ENCODE measurements around the gene JAKMIP1. TPM values are rescaled to one million over a fixed set of nuclear protein-coding genes. Genes with fewer than 3 reads are reported as not detected.

Gene JAKMIP1
- total and polyA plus RNA-seq, 5 donors from 2014 or later, result 18.7 to 39.7 (median 32.6) TPM

DNA sequence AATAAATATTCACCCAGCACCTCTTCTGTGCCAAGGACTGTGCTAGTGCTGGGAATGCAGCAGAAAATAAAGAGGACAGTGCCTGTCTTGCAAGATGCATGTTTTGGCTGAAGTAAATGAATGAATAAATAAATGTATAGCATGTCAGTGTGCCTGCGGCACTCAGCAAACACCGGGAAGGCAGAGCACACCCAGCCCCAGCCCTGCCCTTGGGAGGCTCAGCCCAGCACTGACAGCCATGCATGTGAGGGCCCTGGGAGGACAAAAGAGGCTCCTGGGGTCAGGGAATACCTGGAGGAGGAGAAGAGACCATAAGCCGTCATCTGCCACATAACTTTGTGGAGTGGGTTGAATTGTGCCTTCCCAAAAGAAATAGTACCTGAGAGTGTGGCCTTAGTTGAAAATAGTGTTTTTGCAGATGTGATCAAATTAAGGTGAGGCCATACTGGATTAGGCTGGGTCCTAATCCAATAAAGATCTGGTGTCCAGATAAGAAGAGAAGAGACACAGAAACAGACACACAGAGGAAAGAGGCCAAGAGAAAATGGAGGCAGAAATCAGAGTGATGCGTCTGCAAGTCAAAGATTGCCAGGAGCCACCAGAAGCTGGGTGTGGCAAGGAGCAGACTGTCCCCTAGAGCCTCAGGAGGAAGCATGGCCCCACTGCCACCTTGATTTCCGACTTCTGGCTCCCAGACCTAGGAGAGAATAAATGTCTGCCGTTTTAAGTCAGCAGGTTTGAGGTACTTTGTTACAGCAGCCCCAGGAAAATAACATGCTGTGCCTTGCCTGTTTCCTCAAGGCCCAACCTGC is 198.5 kb downstream of the JAKMIP1 start:
- Mint-ChIP-seq H3K27ac (no peak overlapping the region), H3K4me1 (peaks cover 0 to 5% (median under 1%) of the 10 kb centered on the region in 4 donors)
- no peaks in the 10 kb centered on the region for H3K4me1 ChIP-seq (ENCODE audit: control insufficient read depth, insufficient read depth, low read length, poor library complexity, severe bottlenecking)

DNA sequence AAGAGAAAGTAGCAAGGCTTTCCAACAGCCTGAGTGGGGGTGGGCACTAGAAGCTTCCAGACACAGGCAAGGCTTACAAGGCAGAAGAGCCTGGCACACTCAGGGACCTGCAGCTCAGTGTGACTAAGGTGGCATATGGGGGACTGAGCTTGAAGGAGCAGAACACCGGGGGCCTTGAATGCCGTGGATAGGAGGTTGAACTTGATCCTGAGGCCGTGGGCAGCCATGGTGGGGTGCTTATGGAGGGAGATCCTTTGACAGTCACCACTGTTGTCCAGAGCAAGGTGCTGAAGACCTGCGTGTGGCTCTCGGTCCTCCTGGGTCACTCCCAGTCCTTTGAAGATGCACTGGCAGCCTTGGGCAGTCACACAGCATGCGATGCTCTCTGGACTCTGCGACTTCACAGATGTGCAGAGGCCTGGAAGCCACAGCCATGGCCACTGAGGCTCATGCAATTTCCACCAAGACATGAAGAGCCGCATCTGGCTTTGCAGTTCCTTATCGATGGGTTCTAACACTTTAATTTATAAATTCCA is 200.5 kb downstream of the JAKMIP1 start:
- no peak for ATAC-seq (ENCODE audit: low read depth in 2 of 2)
- Mint-ChIP-seq H3K36me3 (no peaks in the 10 kb centered on the region), H3K9me3 (peaks cover 0 to 2% (median 0%) of the 10 kb centered on the region in 7 donors), H3K27ac (no peak overlapping the region), H3K4me3 (no peak overlapping the region), H3K27me3 (peaks cover 5% of the 10 kb centered on the region), H3K4me1 (peaks cover 0 to 5% (median 0%) of the 10 kb centered on the region in 4 donors)
- DNase-seq, result no peak
- Histone ChIP-seq H3K27me3 (ENCODE audit: control insufficient read depth, insufficient read depth, low read length) (no peaks in the 10 kb centered on the region), H3K36me3 (ENCODE audit: control insufficient read depth, insufficient read depth, low read length) (no peaks in the 10 kb centered on the region), H3K4me3 (ENCODE audit: low read depth, low read length) (no peak overlapping the region), H3K4me1 (ENCODE audit: control insufficient read depth, insufficient read depth, low read length, poor library complexity, severe bottlenecking) (no peaks in the 10 kb centered on the region), H3K9me3 (ENCODE audit: control insufficient read depth in 2 of 2, low read length in 2 of 2) (no peaks in the 10 kb centered on the region), H3K27ac (ENCODE audit: insufficient read depth, low read length, poor library complexity, severe bottlenecking) (no peak overlapping the region)

More for the DNA sequence above, 198.5 kb downstream of the JAKMIP1 start:
- H3K4me3 Mint-ChIP-seq, result no peak overlapping the region
- no peaks in the 10 kb centered on the region for H3K36me3 Mint-ChIP-seq
- Histone ChIP-seq H3K27me3 (ENCODE audit: control insufficient read depth, insufficient read depth, low read length) (no peaks in the 10 kb centered on the region), H3K9me3 (ENCODE audit: control insufficient read depth in 2 of 2, low read length in 2 of 2) (no peaks in the 10 kb centered on the region), H3K27ac (ENCODE audit: insufficient read depth, low read length, poor library complexity, severe bottlenecking) (no peak overlapping the region), H3K36me3 (ENCODE audit: control insufficient read depth, insufficient read depth, low read length) (no peaks in the 10 kb centered on the region), H3K4me3 (ENCODE audit: low read depth, low read length) (no peak overlapping the region)
- DNase-seq (no peak), ATAC-seq (ENCODE audit: low read depth in 2 of 2) (no peak)
- peaks cover 5% of the 10 kb centered on the region for H3K27me3 Mint-ChIP-seq
- H3K9me3 Mint-ChIP-seq, result peaks cover 0 to under 1% (median 0%) of the 10 kb centered on the region in 7 donors

- Histone ChIP-seq H3K9me3 (ENCODE audit: control insufficient read depth in 2 of 2, low read length in 2 of 2) (no peaks in the 10 kb centered on the region), H3K4me3 (ENCODE audit: low read depth, low read length) (no peak overlapping the region), H3K27ac (ENCODE audit: insufficient read depth, low read length, poor library complexity, severe bottlenecking) (no peak overlapping the region), H3K4me1 (ENCODE audit: control insufficient read depth, insufficient read depth, low read length, poor library complexity, severe bottlenecking) (no peaks in the 10 kb centered on the region), H3K27me3 (ENCODE audit: control insufficient read depth, insufficient read depth, low read length) (no peaks in the 10 kb centered on the region), H3K36me3 (ENCODE audit: control insufficient read depth, insufficient read depth, low read length) (no peaks in the 10 kb centered on the region)
- Mint-ChIP-seq H3K36me3 (no peaks in the 10 kb centered on the region), H3K27me3 (peaks cover 5% of the 10 kb centered on the region), H3K4me1 (peaks cover 0 to 5% (median 0%) of the 10 kb centered on the region in 4 donors), H3K9me3 (peaks cover 0 to 2% (median 0%) of the 10 kb centered on the region in 7 donors), H3K27ac (no peak overlapping the region), H3K4me3 (no peak overlapping the region)
- no peak for ATAC-seq (ENCODE audit: low read depth in 2 of 2)
- no peak for DNase-seq
Measured at GRCh38 chr4:5999356-5999755, 201.0 kb downstream of the JAKMIP1 start.

- H3K36me3 ChIP-seq (ENCODE audit: control insufficient read depth, insufficient read depth, low read length), result no peaks in the 10 kb centered on the region
- H3K4me1 ChIP-seq (ENCODE audit: control insufficient read depth, insufficient read depth, low read length, poor library complexity, severe bottlenecking), result no peaks in the 10 kb centered on the region
- H3K27me3 ChIP-seq (ENCODE audit: control insufficient read depth, insufficient read depth, low read length), result no peaks in the 10 kb centered on the region
- H3K36me3 Mint-ChIP-seq, result no peaks in the 10 kb centered on the region
- no peak overlapping the region for H3K4me3 ChIP-seq (ENCODE audit: low read depth, low read length)
- peak; percentile 33 to 56 (median 34) for DNase-seq
- no peaks in the 10 kb centered on the region for H3K9me3 ChIP-seq (ENCODE audit: control insufficient read depth in 2 of 2, low read length in 2 of 2)
- no peak overlapping the region for H3K4me3 Mint-ChIP-seq
- peak overlapping the region in 1 of 3 donors; percentile 52 for H3K27ac Mint-ChIP-seq
- H3K4me1 Mint-ChIP-seq, result peaks cover 0 to 5% (median 0%) of the 10 kb centered on the region in 4 donors
- ATAC-seq (ENCODE audit: low read depth in 2 of 2), result peak in 1 of 2 donors; percentile 51
- peaks cover 5% of the 10 kb centered on the region for H3K27me3 Mint-ChIP-seq
- peaks cover 0 to 2% (median 0%) of the 10 kb centered on the region in 7 donors for H3K9me3 Mint-ChIP-seq
- no peak overlapping the region for H3K27ac ChIP-seq (ENCODE audit: insufficient read depth, low read length, poor library complexity, severe bottlenecking)
Measured at GRCh38 chr4:5998333-5998936, 201.9 kb downstream of the JAKMIP1 start.

DNA sequence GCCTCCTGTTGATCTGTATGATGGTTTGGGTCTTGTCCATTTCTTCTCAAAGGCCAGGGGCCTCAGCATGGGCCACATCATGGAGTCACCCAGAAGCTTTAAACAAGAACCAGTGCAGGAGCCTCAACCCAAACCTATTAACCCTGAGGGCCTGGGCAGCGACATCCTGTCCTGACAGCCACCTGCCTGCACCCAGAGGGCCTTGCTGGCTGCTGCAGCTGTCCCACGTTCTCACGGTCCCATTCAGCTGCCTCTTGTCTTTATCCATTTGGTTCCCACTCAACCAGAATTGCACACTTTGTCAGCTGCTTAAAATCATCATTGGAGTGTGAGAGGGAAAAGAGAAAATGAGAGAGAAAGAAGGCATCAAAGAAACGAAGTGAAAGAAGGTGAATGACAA is 203.7 kb downstream of the JAKMIP1 start:
- H3K4me3 Mint-ChIP-seq, result no peak overlapping the region
- H3K27ac Mint-ChIP-seq, result no peak overlapping the region
- DNase-seq (no peak), ATAC-seq (ENCODE audit: low read depth in 2 of 2) (no peak)
- H3K27ac ChIP-seq (ENCODE audit: insufficient read depth, low read length, poor library complexity, severe bottlenecking), result no peak overlapping the region
- no peaks in the 10 kb centered on the region for H3K4me1 ChIP-seq (ENCODE audit: control insufficient read depth, insufficient read depth, low read length, poor library complexity, severe bottlenecking)
- no peaks in the 10 kb centered on the region for H3K36me3 Mint-ChIP-seq
- peaks cover 5% of the 10 kb centered on the region for H3K27me3 Mint-ChIP-seq
- peaks cover 0 to 5% (median 0%) of the 10 kb centered on the region in 4 donors for H3K4me1 Mint-ChIP-seq
- no peak overlapping the region for H3K4me3 ChIP-seq (ENCODE audit: low read depth, low read length)
- no peaks in the 10 kb centered on the region for H3K36me3 ChIP-seq (ENCODE audit: control insufficient read depth, insufficient read depth, low read length)
- no peaks in the 10 kb centered on the region for H3K9me3 ChIP-seq (ENCODE audit: control insufficient read depth in 2 of 2, low read length in 2 of 2)
- peaks cover 0 to 2% (median 0%) of the 10 kb centered on the region in 7 donors for H3K9me3 Mint-ChIP-seq
- H3K27me3 ChIP-seq (ENCODE audit: control insufficient read depth, insufficient read depth, low read length), result no peaks in the 10 kb centered on the region

DNA sequence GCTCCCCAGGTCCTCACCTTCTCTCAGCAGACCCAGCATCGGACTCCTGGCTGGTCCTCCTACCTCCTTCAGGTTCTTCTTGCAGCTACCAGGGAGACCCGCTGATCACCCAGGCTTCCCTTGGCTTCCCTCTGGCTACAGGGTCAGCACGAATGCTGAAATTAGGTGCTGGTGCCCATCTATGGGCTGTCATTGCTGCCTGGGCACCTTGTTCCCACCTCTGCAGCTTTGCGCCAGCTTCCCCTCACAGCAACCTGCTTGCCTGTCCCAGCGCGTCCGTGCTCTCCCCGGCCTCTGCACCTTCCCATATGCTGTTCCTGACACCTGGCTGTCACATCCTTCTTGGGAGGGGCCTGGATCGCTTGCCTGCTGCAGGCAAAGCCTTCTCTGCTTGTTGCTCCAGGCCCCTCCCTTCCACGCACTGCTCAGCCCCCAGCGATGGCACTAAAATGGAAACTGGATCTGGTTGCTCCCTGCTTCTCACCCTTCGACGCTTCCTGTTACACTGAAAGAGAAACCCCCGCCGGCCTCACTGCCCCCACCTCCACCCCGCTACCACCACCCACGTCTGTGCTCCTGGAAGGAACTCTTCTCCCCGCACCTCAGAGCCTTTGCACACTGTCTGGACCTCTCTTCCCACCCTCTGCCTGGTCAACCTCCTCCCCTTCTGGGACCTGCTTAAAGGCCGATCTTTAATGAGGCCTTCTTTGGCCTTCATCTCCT is 204.3 kb downstream of the JAKMIP1 start:
- DNase-seq, result no peak
- Mint-ChIP-seq H3K4me1 (peaks cover 0 to 5% (median 0%) of the 10 kb centered on the region in 4 donors), H3K4me3 (no peak overlapping the region), H3K27ac (no peak overlapping the region), H3K27me3 (peaks cover 5% of the 10 kb centered on the region), H3K36me3 (no peaks in the 10 kb centered on the region), H3K9me3 (peaks cover 0 to 2% (median 0%) of the 10 kb centered on the region in 7 donors)
- Histone ChIP-seq H3K27me3 (ENCODE audit: control insufficient read depth, insufficient read depth, low read length) (no peaks in the 10 kb centered on the region), H3K4me3 (ENCODE audit: low read depth, low read length) (no peak overlapping the region), H3K36me3 (ENCODE audit: control insufficient read depth, insufficient read depth, low read length) (no peaks in the 10 kb centered on the region), H3K27ac (ENCODE audit: insufficient read depth, low read length, poor library complexity, severe bottlenecking) (no peak overlapping the region), H3K9me3 (ENCODE audit: control insufficient read depth in 2 of 2, low read length in 2 of 2) (no peaks in the 10 kb centered on the region), H3K4me1 (ENCODE audit: control insufficient read depth, insufficient read depth, low read length, poor library complexity, severe bottlenecking) (no peaks in the 10 kb centered on the region)
- ATAC-seq (ENCODE audit: low read depth in 2 of 2), result no peak

GRCh38 chr4:5993876-5994811 is 206.2 kb downstream of the JAKMIP1 start:
- no peaks in the 10 kb centered on the region for H3K4me1 ChIP-seq (ENCODE audit: control insufficient read depth, insufficient read depth, low read length, poor library complexity, severe bottlenecking)
- ATAC-seq (ENCODE audit: low read depth in 2 of 2) (no peak), DNase-seq (no peak)
- no peaks in the 10 kb centered on the region for H3K9me3 ChIP-seq (ENCODE audit: control insufficient read depth in 2 of 2, low read length in 2 of 2)
- H3K4me3 Mint-ChIP-seq, result no peak overlapping the region
- peaks cover 0 to 4% (median 0%) of the 10 kb centered on the region in 7 donors for H3K9me3 Mint-ChIP-seq
- no peak overlapping the region for H3K27ac ChIP-seq (ENCODE audit: insufficient read depth, low read length, poor library complexity, severe bottlenecking)
- no peaks in the 10 kb centered on the region for H3K36me3 ChIP-seq (ENCODE audit: control insufficient read depth, insufficient read depth, low read length)
- peaks cover 0 to 5% (median 0%) of the 10 kb centered on the region in 4 donors for H3K4me1 Mint-ChIP-seq
- H3K4me3 ChIP-seq (ENCODE audit: low read depth, low read length), result no peak overlapping the region
- peaks cover 2% of the 10 kb centered on the region for H3K27me3 Mint-ChIP-seq
- H3K36me3 Mint-ChIP-seq, result no peaks in the 10 kb centered on the region
- no peaks in the 10 kb centered on the region for H3K27me3 ChIP-seq (ENCODE audit: control insufficient read depth, insufficient read depth, low read length)
- no peak overlapping the region for H3K27ac Mint-ChIP-seq
